Activated T-helper 17 cell treated with anti-CD3 and anti-CD28 coated beads, Interleukin-2, amount 50 U/mL, for 72 hours (primary cell): ENCODE measurements around the gene CA7. TPM values are rescaled to one million over a fixed set of nuclear protein-coding genes. Genes with fewer than 3 reads are reported as not detected.

Source experiments
- ATAC-seq: fragments of 150-1000 bp; cut with Tn5 transposase; replicated peaks from 2 replicates; pipeline ENCODE4 v1.10.0; 2021; ENCODE audit warnings: mild to moderate bottlenecking, moderate library complexity
- H3K27ac Mint-ChIP-seq: one replicate; pipeline ENCODE4 v1.8.0; 2022; ENCODE audit warnings: mixed read lengths
- H3K27me3 Mint-ChIP-seq: one replicate; pipeline ENCODE4 v1.8.0; 2022; ENCODE audit warnings: mixed read lengths
- H3K36me3 Mint-ChIP-seq: one replicate; pipeline ENCODE4 v1.8.0; 2022; ENCODE audit warnings: low read depth, mild to moderate bottlenecking, mixed read lengths
- H3K4me1 Mint-ChIP-seq: one replicate; pipeline ENCODE4 v1.8.0; 2022; ENCODE audit warnings: mixed read lengths
- H3K4me3 Mint-ChIP-seq: one replicate; pipeline ENCODE4 v1.8.0; 2022; ENCODE audit warnings: mild to moderate bottlenecking, mixed read lengths
- H3K9me3 Mint-ChIP-seq: one replicate; pipeline ENCODE4 v1.8.0; 2022; ENCODE audit warnings: mixed read lengths
- total RNA-seq, 2 donors: library from RNA; stranded (reverse); gene quantifications; one replicate each; pipeline ENCODE4 v1.2.3, GENCODE V29; 2022

CA7 gene
- total RNA-seq, 2 donors from 2014 or later, result not detected

DNA sequence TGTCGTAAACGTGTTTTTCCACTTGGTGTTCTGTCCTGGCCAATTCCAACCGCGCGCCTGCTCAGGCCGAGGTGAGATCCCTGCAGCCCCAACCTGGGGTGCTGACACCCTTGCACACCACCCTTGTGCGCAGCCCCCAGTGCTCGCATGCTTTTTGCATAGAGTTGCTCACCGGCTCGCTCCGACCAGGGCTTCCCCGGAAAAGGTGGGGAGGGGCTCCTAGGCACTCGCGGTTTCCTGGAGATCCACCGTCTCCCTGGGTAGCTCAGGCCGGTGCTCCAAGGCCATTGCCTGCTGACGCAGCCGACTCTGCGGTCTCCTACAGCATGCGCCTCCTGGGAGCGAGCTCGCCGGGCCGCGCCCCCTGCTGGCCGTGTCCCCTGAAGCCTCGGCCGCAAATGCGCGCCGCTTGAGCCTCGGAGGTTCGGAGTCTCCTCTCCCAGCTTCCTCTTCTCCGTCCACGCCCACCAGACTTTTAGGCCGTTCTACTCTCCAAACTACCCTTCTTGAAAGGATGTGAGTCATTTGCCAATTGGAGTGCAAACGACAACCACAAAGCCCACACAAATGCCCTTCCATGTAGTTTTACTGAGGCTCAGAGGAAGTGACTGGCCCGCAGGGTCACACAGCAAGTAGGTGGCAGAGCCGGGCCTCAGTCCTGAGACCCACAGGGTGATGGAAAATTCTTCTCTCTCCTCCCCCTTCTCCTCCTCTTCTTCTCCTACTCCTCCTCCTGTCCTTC is 28.9 kb downstream of the CA7 start:
- peaks cover 18% of the 10 kb centered on the region for H3K36me3 Mint-ChIP-seq
- H3K9me3 Mint-ChIP-seq, result peaks cover 5% of the 10 kb centered on the region
- H3K4me1 Mint-ChIP-seq, result peaks cover 33% of the 10 kb centered on the region
- ATAC-seq, result peak; percentile 71
- H3K27me3 Mint-ChIP-seq, result no peaks in the 10 kb centered on the region
- H3K4me3 Mint-ChIP-seq, result peak overlapping the region; percentile 88
- peak overlapping the region; percentile 84 for H3K27ac Mint-ChIP-seq

DNA sequence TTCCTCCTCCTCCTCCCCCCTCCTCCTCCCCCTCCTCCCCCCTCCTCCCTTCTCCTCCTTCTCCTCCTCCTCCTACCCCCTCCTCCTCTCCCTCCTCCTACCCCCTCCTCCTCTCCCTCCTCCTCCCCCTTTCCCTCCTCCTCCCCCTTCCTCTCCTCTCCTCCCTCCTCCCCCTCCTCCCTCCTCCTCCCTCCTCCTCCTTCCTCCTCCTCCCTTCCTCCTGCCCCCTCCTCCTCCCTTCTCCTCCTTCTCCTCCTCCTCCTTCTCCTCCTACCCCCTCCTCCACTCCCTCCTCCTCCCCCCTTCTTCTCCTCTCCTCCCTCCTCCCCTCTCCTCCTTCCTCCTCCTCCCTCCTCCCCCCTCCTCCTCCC is 29.5 kb downstream of the CA7 start:
- Mint-ChIP-seq H3K9me3 (peaks cover 5% of the 10 kb centered on the region), H3K27ac (peak overlapping the region; percentile 84), H3K27me3 (no peaks in the 10 kb centered on the region), H3K4me1 (peaks cover 39% of the 10 kb centered on the region), H3K36me3 (peaks cover 22% of the 10 kb centered on the region), H3K4me3 (peak overlapping the region; percentile 88)
- no peak for ATAC-seq

DNA sequence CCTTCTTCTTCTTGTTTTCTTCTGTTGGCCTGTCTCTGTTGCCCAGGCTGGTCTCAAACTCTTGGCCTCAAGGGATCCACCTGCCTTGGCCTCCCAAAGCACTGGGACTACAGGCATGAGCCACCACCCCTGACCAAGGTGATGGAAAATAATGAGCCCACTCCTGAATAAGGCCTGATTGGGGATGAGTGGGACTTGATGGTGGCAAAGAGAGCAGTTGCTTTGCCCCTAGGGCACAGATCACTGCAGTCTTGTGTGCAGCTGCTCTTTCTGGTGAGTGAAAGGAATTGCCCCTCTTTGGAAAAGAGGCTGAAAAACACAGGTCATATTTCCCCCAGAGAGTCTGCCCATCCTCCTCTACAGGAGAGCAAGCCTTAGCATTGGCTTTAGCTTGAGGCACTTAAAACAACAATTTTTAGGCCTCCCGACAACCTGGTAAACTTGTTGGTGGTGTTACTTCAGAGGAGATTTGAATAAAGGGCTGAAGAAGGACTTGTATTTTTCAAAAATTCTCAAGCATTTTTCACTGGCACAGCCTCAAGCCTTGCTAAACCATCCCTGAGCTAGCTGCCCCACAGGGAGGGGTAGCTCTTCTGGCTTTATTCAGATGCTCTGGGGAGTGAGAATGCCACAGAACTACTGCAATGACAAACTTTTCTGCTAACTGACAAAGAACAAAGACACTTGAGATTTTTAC is 30.0 kb downstream of the CA7 start:
- Mint-ChIP-seq H3K9me3 (peaks cover 5% of the 10 kb centered on the region), H3K36me3 (peaks cover 22% of the 10 kb centered on the region), H3K4me1 (peaks cover 39% of the 10 kb centered on the region), H3K27ac (peak overlapping the region; percentile 84), H3K27me3 (no peaks in the 10 kb centered on the region), H3K4me3 (peak overlapping the region; percentile 88)
- peak; percentile 41 for ATAC-seq

DNA sequence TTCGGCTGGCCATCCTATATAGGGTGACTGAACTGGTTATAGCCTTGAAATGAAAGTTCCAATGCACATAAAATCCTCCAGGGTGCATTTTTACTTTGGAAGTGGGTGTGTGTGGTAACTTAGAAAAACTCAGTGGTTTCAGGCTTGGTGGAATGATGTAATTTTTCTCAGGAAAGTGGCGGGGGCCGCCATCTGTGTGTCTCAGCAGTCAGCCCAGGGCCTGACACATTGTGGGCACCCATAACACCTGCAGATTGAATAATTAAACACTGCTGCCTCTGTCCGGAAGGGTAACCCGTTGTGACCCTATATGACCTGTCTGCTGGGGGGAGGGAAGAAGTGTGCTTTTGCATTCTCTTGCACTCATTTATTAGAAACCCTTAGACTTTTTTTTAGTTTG is 33.9 kb downstream of the CA7 start:
- H3K4me3 Mint-ChIP-seq, result peak overlapping the region; percentile 87
- no peaks in the 10 kb centered on the region for H3K27me3 Mint-ChIP-seq
- H3K4me1 Mint-ChIP-seq, result peaks cover 38% of the 10 kb centered on the region
- peak; percentile 57 for ATAC-seq
- peaks cover 5% of the 10 kb centered on the region for H3K9me3 Mint-ChIP-seq
- H3K27ac Mint-ChIP-seq, result peak overlapping the region; percentile 79
- peaks cover 48% of the 10 kb centered on the region for H3K36me3 Mint-ChIP-seq

DNA sequence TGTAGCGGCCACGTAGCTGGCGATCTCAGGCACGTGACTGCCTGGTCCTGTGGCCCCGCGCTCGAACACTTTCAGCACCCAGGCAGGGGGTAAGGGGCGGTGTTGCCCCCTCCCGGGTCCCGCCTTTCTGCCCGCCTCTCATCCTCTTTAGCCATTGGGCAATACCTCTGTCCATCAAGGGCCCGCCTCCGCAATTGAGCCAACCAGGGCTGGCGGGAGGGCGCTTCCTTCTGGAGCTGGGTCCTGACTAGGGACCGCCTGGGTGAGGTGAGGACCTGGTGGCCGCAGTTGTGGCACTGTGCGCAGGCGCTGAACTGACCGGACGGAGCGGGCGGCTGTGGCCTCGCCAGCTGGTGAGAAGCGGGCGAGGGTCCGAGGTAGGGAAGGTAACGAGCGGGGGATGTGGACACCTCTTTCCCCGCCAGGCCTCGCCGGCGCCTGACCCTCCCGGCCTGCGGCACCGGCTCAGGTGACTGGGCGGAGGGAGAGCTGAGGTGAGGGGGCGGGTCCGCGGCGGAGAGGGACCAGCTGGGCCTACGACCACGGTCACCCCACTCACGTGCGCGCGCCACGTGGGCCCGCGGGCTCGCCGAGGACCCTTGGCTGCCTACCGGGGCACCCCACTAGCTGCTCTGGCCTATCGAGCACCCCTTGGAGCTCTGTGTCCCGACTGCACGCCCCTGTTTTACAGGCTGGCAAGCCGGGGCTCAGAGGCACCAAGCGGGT is 36.2 kb downstream of the CA7 start, which contains the start of gene PDP2:
Gene PDP2 (plus strand): TSS at position 228 of the 726 bp plus-strand sequence. CDS start 3,770 bp downstream, outside the sequence.
- Mint-ChIP-seq H3K36me3 (peaks cover 57% of the 10 kb centered on the region), H3K4me3 (peak within 1 kb of the TSS; percentile 87), H3K27ac (peak within 1 kb of the TSS; percentile 86), H3K27me3 (no peaks in the 10 kb centered on the region), H3K4me1 (peaks cover 31% of the 10 kb centered on the region), H3K9me3 (peaks cover 5% of the 10 kb centered on the region)
- ATAC-seq, result peak; percentile 85

DNA sequence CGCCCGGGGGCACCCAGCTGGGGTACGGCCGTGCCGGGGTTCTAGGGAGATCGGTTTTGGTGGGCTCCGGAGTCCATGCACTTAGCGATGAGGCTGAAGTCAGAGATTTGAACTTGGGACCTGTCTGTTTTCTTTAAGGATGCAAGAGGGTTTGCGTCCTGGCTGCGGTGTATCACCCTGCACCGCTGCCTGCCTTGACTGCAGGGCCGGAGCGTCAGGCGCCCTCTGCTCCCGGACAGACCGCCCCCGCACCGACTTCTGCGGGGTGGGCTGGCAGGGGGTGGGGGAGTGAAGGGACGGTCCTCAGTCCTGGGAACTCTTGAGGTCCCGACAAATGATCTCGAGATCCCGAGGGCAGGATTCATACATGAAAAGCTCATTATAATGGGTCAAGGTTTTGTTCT is 36.8 kb downstream of the CA7 start:
- H3K27ac Mint-ChIP-seq, result no peak overlapping the region
- peaks cover 63% of the 10 kb centered on the region for H3K36me3 Mint-ChIP-seq
- H3K9me3 Mint-ChIP-seq, result peaks cover 4% of the 10 kb centered on the region
- H3K4me3 Mint-ChIP-seq, result peak overlapping the region; percentile 87
- ATAC-seq, result no peak
- no peaks in the 10 kb centered on the region for H3K27me3 Mint-ChIP-seq
- H3K4me1 Mint-ChIP-seq, result peaks cover 33% of the 10 kb centered on the region

DNA sequence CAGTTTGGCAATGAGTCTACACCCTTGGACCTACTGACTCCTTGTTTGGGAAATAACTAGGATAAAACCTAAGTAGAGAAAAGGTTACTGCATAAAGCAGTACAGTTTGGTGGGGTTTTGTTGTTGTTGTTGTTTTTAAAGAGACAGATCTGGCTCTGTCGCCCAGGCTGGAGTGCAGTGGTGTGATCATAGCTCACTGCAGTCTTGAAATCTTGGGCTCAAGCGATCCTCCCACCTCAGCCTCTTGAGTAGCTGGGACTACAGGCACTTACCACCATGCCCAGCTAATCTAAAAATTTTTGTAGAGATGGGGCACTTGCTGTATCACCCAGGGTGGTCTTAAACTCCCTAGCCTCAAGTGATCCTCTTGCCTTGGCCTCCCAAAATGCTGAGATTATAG is 37.3 kb downstream of the CA7 start:
- Mint-ChIP-seq H3K36me3 (peaks cover 68% of the 10 kb centered on the region), H3K27me3 (no peaks in the 10 kb centered on the region), H3K4me1 (peaks cover 29% of the 10 kb centered on the region), H3K4me3 (peak overlapping the region; percentile 87), H3K9me3 (no peaks in the 10 kb centered on the region), H3K27ac (no peak overlapping the region)
- no peak for ATAC-seq

DNA sequence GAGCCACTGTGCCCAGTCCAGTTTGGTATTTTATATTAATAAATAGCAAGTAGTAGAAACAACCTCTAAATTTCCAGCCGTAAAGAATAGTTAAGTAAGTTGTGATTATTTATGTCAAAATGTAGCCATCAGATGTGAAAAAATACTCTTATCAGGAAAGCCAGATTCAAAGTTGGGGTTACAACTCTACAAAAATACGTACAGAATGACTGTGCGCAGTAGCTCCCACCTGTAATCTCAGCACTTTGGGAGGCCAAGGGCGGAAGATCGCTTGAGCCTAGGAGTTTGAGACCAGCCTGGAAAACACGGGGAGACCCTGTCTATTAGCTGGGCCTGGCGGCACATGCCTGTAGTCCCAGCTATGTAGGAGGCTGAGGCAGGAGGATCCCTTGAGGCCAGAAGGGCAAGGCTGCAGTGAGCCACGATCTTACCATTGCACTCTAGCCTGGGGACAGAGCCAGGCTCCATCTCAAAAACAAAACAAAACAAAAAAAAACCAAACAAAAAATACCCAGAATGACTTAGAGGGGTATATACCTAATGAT is 37.8 kb downstream of the CA7 start:
- no peak for ATAC-seq
- Mint-ChIP-seq H3K27me3 (no peaks in the 10 kb centered on the region), H3K9me3 (no peaks in the 10 kb centered on the region), H3K36me3 (peaks cover 73% of the 10 kb centered on the region), H3K4me1 (peaks cover 29% of the 10 kb centered on the region), H3K27ac (no peak overlapping the region), H3K4me3 (peak overlapping the region; percentile 87)

DNA sequence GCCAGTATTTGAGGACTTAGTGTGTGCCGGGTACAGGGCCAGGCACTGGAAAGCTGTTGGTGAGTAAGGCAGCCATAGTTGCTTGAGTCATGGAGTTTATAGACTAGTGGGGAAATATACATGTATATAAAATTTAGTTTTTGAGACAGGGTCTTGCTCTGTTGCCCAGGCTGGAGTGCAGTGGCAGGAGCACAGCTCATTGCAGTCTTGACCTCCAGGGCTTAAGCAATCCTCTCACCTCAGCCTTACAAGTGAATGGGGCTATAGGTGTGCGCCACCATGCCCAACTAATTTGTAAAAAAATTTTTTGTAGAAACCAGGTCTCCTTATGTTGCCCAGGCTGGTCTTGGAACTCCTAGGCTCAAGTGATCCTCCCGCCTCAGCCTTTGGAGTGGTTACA is 38.5 kb downstream of the CA7 start:
- Mint-ChIP-seq H3K27ac (no peak overlapping the region), H3K9me3 (no peaks in the 10 kb centered on the region), H3K4me1 (peaks cover 28% of the 10 kb centered on the region), H3K27me3 (no peaks in the 10 kb centered on the region), H3K36me3 (peaks cover 79% of the 10 kb centered on the region), H3K4me3 (peak overlapping the region; percentile 87)
- no peak for ATAC-seq

DNA sequence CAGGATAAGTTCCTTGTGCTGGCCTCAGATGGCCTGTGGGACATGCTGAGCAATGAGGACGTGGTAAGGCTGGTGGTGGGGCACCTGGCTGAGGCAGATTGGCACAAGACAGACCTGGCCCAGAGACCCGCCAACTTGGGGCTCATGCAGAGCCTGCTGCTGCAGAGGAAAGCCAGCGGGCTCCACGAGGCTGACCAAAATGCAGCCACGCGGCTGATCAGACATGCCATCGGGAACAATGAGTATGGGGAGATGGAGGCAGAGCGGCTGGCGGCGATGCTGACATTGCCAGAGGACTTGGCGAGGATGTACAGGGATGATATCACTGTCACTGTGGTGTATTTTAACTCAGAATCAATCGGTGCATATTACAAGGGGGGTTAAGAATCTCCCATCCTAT is 41.3 kb downstream of the CA7 start:
- H3K36me3 Mint-ChIP-seq, result peaks cover 88% of the 10 kb centered on the region
- no peaks in the 10 kb centered on the region for H3K27me3 Mint-ChIP-seq
- H3K4me1 Mint-ChIP-seq, result peaks cover 21% of the 10 kb centered on the region
- H3K27ac Mint-ChIP-seq, result no peak overlapping the region
- H3K9me3 Mint-ChIP-seq, result no peaks in the 10 kb centered on the region
- ATAC-seq, result no peak
- H3K4me3 Mint-ChIP-seq, result peak overlapping the region; percentile 39

DNA sequence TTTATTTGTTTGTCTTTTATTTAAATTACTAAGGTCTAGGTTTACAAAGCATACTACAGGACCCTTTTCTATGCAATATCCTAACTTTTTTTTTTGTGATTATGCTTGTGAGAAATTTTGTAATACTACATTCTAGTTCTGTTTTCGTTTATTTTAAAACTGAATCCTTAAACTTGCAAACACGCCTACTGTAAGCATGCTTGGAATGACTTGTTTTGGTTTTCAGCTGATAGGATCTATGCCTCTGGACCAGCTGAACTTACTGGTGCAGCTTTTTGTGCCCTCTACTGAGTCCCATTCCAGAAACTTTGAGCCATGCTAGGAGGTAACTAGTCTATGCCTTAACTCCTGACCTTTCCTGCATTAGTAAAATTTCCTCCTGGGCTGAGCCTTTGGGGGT is 42.1 kb downstream of the CA7 start:
- Mint-ChIP-seq H3K27ac (no peak overlapping the region), H3K4me3 (peak overlapping the region; percentile 39), H3K36me3 (peaks cover 94% of the 10 kb centered on the region), H3K9me3 (no peaks in the 10 kb centered on the region), H3K4me1 (peaks cover 21% of the 10 kb centered on the region), H3K27me3 (no peaks in the 10 kb centered on the region)
- no peak for ATAC-seq

DNA sequence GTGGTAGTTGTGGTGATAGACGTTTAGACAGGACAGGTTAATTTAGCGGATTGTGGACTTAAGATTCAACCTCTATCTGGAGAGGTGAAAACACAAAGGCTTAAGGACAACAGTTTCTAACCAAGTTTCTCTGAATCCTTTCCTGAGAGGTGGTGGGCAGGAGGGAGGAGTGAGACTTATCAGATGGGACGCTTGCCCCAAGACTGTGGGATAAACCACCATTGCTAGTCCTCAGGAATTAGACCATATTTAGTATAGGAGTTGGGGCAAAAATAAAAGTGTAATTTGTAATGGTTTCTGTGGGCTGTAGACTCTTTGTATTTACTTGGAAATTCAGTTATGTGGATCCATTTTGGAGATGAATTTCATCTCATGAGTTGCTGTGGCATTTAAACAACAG is 42.7 kb downstream of the CA7 start:
- H3K4me3 Mint-ChIP-seq, result peak overlapping the region; percentile 39

DNA sequence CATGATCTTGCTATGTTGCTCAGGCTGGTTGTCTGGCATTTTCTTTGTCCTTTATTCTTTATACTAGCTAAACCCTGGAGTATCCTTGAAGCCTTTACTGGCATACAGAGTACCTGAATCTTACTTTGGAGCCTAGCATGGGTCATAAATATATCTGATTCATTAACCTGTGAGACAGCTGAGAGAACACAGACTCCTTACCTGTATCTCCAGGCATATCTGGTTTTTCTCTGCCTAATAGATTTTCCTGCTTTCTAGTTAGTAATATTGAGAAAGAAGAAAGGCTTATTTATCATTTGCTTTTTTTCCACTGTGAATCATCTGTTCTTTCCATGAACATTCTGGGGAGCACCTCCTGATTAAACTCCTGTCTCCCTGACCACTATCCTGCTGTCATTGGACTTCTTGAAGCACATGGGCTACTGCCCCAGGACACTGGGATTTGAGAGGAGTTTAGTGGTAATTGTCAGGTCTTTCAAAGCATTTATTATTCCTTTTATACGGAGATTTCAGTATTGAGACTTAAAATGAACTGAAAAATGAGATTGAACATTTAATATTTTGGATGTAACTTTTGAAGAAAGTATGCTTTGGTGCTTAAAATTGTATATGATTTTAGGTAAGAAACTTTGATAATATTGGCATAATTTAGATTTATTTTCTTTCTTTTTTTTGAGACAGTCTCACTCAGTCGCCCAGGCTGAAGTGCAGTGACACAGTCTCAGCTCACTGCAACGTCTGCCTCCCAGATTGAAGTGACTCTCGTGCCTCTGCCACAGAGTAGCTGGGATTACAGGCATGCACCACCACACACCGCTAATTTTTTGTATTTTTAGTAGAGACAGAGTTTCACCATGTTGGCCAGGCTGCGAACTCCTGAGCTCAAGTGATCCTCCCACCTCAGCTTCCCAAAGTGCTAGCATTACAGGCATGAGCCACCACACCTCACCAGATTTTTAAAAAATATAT is 44.7 kb downstream of the CA7 start:
- Mint-ChIP-seq H3K4me1 (peaks cover 26% of the 10 kb centered on the region), H3K27ac (peak overlapping the region; percentile 82), H3K36me3 (peaks cover 85% of the 10 kb centered on the region), H3K9me3 (no peaks in the 10 kb centered on the region), H3K27me3 (no peaks in the 10 kb centered on the region), H3K4me3 (peak overlapping the region; percentile 51)
- peak; percentile 60 for ATAC-seq

More for the DNA sequence above, 42.7 kb downstream of the CA7 start:
- H3K9me3 Mint-ChIP-seq, result no peaks in the 10 kb centered on the region
- H3K4me1 Mint-ChIP-seq, result peaks cover 21% of the 10 kb centered on the region
- no peaks in the 10 kb centered on the region for H3K27me3 Mint-ChIP-seq
- ATAC-seq, result no peak
- H3K36me3 Mint-ChIP-seq, result peaks cover 93% of the 10 kb centered on the region
- no peak overlapping the region for H3K27ac Mint-ChIP-seq
